Choroid plexus epithelial cell (primary cell): ENCODE measurements around the gene PSMG4.
A peak's percentile ranks its signal among the peaks of the same experiment; 100 is the strongest.

Source experiments
- DNase-seq: peaks from one replicate; pipeline ENCODE4 v3.0.0-alpha.2; 2010; ENCODE audit warnings: low read depth
- H3K4me3 ChIP-seq: 2 replicates; pipeline ENCODE4 v1.5.1; 2011; ENCODE audit warnings: low read depth, mild to moderate bottlenecking, control low read depth, low read length, moderate library complexity
- TF ChIP-seq, protein P1 (sequence below): conservative IDR thresholded peaks from 2 replicates; pipeline ENCODE4 v1.5.1; 2011; ENCODE audit warnings: low read depth, mild to moderate bottlenecking, control low read depth, inconsistent platforms, low read length, moderate library complexity

The PSMG4 gene

DNA sequence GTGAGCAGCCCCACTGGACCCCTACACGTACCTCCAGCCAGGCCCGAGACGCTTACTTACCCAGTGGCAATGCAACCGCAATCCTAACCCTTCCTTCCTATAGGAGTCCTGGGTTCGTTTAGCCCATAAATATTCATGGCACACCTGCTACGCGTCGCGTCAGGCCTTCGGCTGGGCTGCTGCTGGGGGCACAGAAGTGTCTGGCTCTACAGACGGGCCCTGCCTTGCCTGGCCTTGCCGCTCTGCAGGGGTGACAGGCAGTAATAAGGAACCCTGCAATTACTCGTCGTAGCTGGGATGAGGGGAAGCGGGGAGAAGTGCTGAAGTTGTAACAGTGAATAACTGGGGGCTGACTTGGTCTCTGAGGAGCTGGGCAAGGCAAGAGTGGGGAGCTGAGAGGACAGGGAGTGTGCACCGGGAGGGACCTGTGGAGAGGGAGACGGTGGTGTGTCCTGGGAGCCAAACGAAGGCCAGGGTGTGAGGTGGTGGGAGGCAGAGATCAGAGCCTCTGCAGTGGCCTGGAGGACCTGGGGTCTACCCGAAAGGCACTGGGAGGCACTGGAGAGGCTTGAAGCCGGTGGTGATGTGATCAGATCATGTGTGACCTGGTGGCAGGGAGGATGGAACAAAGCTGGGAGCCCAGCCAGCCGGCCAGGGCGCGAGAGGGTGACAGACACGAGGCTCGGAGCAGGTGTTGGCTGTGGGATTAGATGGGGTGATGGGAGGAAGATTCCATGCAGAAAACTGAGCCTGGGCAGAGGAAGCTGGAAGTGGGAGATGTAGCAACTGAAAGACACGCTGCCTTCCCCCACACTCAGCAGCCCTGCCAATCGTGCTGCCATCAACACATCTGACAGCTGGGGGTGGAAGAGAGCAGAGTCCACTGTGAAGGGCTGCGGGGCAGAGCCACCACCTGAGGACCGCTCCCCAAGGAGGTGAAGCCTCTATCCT lies 36.4 kb downstream of the PSMG4 start:
- no peak overlapping the region for H3K4me3 ChIP-seq
- TF ChIP-seq, protein P1, sequence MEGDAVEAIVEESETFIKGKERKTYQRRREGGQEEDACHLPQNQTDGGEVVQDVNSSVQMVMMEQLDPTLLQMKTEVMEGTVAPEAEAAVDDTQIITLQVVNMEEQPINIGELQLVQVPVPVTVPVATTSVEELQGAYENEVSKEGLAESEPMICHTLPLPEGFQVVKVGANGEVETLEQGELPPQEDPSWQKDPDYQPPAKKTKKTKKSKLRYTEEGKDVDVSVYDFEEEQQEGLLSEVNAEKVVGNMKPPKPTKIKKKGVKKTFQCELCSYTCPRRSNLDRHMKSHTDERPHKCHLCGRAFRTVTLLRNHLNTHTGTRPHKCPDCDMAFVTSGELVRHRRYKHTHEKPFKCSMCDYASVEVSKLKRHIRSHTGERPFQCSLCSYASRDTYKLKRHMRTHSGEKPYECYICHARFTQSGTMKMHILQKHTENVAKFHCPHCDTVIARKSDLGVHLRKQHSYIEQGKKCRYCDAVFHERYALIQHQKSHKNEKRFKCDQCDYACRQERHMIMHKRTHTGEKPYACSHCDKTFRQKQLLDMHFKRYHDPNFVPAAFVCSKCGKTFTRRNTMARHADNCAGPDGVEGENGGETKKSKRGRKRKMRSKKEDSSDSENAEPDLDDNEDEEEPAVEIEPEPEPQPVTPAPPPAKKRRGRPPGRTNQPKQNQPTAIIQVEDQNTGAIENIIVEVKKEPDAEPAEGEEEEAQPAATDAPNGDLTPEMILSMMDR: peak; percentile 33
- DNase-seq: no peak

DNA sequence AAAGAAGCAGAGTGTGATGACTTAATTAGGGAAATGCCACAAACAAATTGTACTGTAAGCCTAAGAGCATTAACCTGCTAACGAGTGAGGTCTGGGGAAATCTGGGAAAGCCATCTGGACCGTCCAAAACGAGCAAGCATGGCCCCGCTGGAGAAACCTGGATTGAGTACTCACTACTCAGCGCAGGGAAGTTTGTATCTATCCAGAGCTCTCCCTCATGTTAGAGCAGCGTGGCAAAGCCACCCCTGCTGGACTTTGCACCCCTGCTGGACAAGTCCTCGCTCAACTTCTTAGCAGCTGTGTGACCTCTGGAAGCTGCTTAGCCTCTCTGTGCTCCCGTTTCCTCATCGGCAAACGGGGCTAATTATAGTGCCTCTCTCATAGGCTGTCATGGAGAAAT lies 37.3 kb downstream of the PSMG4 start:
- TF ChIP-seq, protein P1: no peak
- H3K4me3 ChIP-seq: no peak overlapping the region
- DNase-seq: no peak

DNA sequence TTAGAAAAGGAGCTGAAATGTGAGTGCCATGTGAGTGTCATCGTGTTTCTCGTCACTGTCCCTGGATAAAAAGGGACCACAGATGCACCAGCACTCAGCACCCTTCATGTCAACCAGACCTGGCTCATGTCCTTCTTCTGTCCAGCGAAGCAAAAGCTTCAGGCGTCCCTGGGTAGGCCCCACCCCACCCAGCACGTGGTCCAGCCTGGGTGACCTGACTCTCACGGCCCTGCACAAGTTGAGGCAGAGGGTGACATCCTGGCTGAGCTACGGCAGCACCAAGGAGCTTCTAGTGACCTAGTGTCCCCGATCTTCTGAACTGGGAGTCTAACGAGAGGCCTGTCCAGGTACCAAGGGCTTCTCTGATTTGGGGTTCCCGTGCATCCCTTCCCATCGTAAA lies 37.8 kb downstream of the PSMG4 start:
- TF ChIP-seq, protein P1: no peak
- DNase-seq: no peak
- H3K4me3 ChIP-seq: no peak overlapping the region

DNA sequence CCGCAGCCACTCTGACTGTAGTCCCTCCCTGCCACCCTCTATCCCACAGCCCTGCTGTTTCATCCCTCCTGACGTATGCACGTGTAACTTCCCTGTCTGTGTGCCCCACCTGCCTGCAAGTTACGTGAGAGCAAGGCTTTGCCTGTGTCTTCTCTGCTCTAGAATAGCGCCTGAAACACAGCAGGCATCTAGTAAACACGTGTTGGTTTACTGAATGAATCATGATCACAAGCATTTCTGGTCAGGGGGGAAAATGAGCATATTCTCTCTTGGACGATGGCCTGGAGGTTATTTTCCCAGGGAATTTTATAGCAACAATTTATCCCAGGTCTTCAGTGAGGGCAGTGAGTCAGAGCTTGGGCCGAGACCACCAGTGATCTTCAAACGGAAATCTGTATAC lies 38.3 kb downstream of the PSMG4 start:
- TF ChIP-seq, protein P1: no peak
- peak; percentile 91 for DNase-seq
- H3K4me3 ChIP-seq: no peak overlapping the region

DNA sequence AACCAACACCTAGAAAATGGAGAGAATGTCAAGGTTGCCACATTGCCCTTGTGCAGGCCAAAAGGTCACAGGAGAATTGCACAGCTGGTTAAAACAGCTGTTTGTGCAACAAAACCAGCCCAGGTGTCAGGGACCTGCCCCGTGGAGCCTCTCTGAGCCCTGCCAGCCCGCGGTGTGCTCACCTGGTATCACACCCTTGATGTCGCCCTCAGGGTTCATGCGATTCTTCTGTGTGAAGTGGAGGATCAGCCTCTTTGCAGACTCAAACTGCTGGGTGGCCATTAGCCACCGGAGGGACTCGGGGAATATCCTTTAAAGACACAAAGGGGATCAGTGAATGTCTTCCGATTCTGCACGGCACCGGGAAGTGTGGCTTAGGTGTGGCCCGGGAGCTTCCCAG lies 39.2 kb downstream of the PSMG4 start:
- H3K4me3 ChIP-seq: no peak overlapping the region
- no peak for DNase-seq
- TF ChIP-seq, protein P1: peak; percentile 15

DNA sequence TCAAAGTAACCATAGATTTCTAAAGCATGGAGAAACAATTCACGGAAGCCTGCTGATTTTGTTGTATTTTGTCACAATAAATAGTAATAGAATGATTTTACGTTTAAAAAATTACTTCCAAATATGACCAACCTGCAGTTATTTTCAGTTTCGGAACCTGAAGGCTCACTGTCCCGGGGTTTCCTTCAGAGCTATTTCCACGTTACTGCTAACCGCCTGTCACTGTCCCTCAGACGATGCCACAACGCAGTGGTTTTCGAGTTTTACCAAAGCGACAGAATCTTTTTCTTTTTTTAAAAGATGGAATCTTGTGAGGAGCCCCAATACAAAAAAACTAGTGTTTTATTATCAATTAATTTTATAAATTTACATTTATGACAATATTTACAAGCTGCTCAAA lies 40.5 kb downstream of the PSMG4 start:
- H3K4me3 ChIP-seq: no peak overlapping the region
- DNase-seq: no peak

More for the DNA sequence above, 40.5 kb downstream of the PSMG4 start:
- TF ChIP-seq, protein P1: no peak
